ENCODE measurements around the gene IRGQ. TPM values are rescaled to one million over a fixed set of nuclear protein-coding genes. Genes with fewer than 3 reads are reported as not detected.
A peak's percentile ranks its signal among the peaks of the same experiment; 100 is the strongest.
"Not testable (repeated sequence)": the region's sequence is repeated elsewhere in the genome, so short reads cannot be mapped to it uniquely, and the experiment has no call there.

IRGQ gene
- total RNA-seq, 5 donors from 2014 or later (not counting 1 experiment from before 2014, with no cell fraction given) = 17.5 to 30.2 (median 19.9) TPM

DNA sequence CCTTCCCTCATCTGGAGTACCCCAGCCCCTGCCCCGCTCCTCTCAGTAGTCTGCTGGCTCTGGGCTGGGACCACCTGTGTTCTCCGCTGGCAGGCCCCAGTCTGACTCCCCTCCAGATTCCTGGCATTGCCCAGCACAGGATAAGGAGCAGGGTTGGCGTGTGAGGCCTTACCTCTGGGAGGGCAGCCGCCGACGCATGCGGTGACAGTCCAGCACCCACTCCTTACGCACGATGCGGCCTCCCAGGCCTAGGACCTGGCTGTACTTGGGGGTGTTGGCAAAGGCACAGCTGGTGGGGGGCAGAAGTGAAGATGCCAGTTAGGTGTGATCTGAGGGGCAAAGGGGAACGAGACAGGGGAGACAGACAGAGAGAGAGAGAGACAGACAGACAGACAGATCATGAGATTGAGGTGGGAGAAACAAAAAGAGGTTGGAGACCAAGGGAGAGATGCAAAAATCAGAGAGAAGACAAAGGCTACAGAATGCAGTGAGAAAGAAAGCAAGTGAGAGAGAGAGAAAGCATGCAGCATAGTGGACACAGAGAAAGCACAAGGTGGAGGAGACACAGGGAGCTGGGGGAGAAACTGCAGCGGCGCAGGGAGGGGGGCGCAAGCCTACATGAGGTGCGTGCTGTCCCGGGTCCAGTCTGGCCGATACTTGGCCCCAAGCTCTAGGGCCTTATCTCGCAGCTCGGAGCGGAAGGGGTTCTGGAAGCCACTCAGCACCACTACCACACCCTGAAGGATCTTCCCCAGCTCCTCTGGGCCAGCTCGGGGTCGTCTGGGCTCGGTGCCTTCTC, 44.3 kb downstream of the IRGQ start:
- H3K9me3 Mint-ChIP-seq = no peaks in the 10 kb centered on the region
- H3K36me3 Mint-ChIP-seq = peaks cover 47% of the 10 kb centered on the region
- peaks cover 11 to 17% (median 12%) of the 10 kb centered on the region in 3 donors for H3K4me1 Mint-ChIP-seq
- Histone ChIP-seq H3K36me3 (ENCODE audit: control insufficient read depth in 2 of 2, extremely low read depth in 1 of 2, insufficient read depth in 1 of 2, low read length in 1 of 2) (peaks cover 20 to 69% of the 10 kb centered on the region in 2 donors), H3K4me3 (ENCODE audit: control insufficient read depth in 1 of 2, extremely low read depth in 1 of 2, low read length in 1 of 2) (no peak overlapping the region), H3K27ac (ENCODE audit: low read length) (no peak overlapping the region), H3K27me3 (replicated peaks in 1 of 2; ENCODE audit: control insufficient read depth in 2 of 2, extremely low read depth in 1 of 2, insufficient read depth in 2 of 2, low read length in 1 of 2) (no peaks in the 10 kb centered on the region), H3K9me3 (no peaks in the 10 kb centered on the region), H3K4me1 (ENCODE audit: control insufficient read depth in 1 of 2, extremely low read depth in 1 of 2, insufficient read depth in 2 of 2, low read length in 2 of 2) (peaks cover 0 to 10% of the 10 kb centered on the region in 2 experiments)
- ATAC-seq (replicated peaks in 1 of 4) (no peak), DNase-seq (no peak)
- WGBS (ENCODE audit: insufficient coverage) = 93% methylated on average over 15 of the region's 23 CpGs
- no peak overlapping the region for H3K4me3 Mint-ChIP-seq
- H3K27me3 Mint-ChIP-seq = no peaks in the 10 kb centered on the region
- POLR2A ChIA-PET = interaction anchor here in 1 of 2 donors (0.6 kb wide), 1 partner anchor 34 kb away, joined by 3 read pairs; no protein-coding TSS in a partner anchor
- peak overlapping the region; percentile 22 to 70 for H3K27ac Mint-ChIP-seq
- CTCF ChIA-PET = interaction anchor here in 1 of 2 donors (0.6 kb wide), 1 partner anchor 14 kb away, joined by 3 read pairs; no protein-coding TSS in a partner anchor

DNA sequence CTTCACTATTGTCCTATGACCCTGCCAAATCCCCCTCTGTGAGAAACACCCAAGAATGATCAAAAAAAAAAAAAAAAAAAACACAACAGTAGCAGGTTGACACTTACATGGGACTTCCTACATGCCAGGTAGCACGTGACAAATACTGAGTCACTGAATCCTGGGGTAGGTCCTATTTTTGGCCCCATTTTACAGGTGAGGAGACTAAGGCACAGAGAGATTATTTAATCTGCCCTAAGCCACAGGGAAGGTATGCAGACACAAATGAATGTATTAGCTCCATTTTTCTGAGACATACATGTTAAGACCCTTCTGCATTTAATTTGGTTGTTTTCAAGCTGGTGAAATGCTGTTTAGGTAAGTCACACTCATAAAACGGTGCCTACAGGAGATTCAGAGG, 47.2 kb downstream of the IRGQ start:
- Histone ChIP-seq H3K27ac (ENCODE audit: low read length) (no peak overlapping the region), H3K9me3 (no peaks in the 10 kb centered on the region), H3K4me1 (ENCODE audit: control insufficient read depth in 1 of 2, extremely low read depth in 1 of 2, insufficient read depth in 2 of 2, low read length in 2 of 2) (no peaks in the 10 kb centered on the region), H3K4me3 (ENCODE audit: control insufficient read depth in 1 of 2, extremely low read depth in 1 of 2, low read length in 1 of 2) (no peak overlapping the region), H3K36me3 (ENCODE audit: control insufficient read depth in 2 of 2, extremely low read depth in 1 of 2, insufficient read depth in 1 of 2, low read length in 1 of 2) (peaks cover 26 to 66% of the 10 kb centered on the region in 2 donors), H3K27me3 (replicated peaks in 1 of 2; ENCODE audit: control insufficient read depth in 2 of 2, extremely low read depth in 1 of 2, insufficient read depth in 2 of 2, low read length in 1 of 2) (no peaks in the 10 kb centered on the region)
- ATAC-seq (replicated peaks in 1 of 4) = no peak
- no peak for DNase-seq
- no peaks in the 10 kb centered on the region for H3K4me1 Mint-ChIP-seq
- ChIA-PET POLR2A (no interaction called here), CTCF (no interaction called here)
- WGBS (ENCODE audit: insufficient coverage) = 80% methylated on average over 1 of the region's 2 CpGs
- no peak overlapping the region for H3K4me3 Mint-ChIP-seq
- H3K36me3 Mint-ChIP-seq = peaks cover 43% of the 10 kb centered on the region
- H3K27ac Mint-ChIP-seq = no peak overlapping the region
- H3K27me3 Mint-ChIP-seq = no peaks in the 10 kb centered on the region
- no peaks in the 10 kb centered on the region for H3K9me3 Mint-ChIP-seq

- H3K27me3 ChIP-seq (replicated peaks in 1 of 2; ENCODE audit: control insufficient read depth in 2 of 2, extremely low read depth in 1 of 2, insufficient read depth in 2 of 2, low read length in 1 of 2); POLR2A ChIA-PET; H3K9me3 ChIP-seq; CTCF ChIA-PET; DNase-seq; H3K27me3 Mint-ChIP-seq; H3K4me1 ChIP-seq (ENCODE audit: control insufficient read depth in 1 of 2, extremely low read depth in 1 of 2, insufficient read depth in 2 of 2, low read length in 2 of 2); H3K27ac ChIP-seq (ENCODE audit: low read length); ATAC-seq (replicated peaks in 1 of 4); H3K9me3 Mint-ChIP-seq; H3K4me3 Mint-ChIP-seq; H3K27ac Mint-ChIP-seq; H3K4me1 Mint-ChIP-seq; H3K4me3 ChIP-seq (ENCODE audit: control insufficient read depth in 1 of 2, extremely low read depth in 1 of 2, low read length in 1 of 2): not testable (repeated sequence)
- peaks cover 27 to 66% of the 10 kb centered on the region in 2 donors for H3K36me3 ChIP-seq (ENCODE audit: control insufficient read depth in 2 of 2, extremely low read depth in 1 of 2, insufficient read depth in 1 of 2, low read length in 1 of 2)
- no CpG with 5 or more reads among the region's 24 CpGs for WGBS (ENCODE audit: insufficient coverage)
- H3K36me3 Mint-ChIP-seq = peaks cover 45% of the 10 kb centered on the region
These were observed 48.0 kb downstream of the IRGQ start for GRCh38 chr19:43547926-43548325.

DNA sequence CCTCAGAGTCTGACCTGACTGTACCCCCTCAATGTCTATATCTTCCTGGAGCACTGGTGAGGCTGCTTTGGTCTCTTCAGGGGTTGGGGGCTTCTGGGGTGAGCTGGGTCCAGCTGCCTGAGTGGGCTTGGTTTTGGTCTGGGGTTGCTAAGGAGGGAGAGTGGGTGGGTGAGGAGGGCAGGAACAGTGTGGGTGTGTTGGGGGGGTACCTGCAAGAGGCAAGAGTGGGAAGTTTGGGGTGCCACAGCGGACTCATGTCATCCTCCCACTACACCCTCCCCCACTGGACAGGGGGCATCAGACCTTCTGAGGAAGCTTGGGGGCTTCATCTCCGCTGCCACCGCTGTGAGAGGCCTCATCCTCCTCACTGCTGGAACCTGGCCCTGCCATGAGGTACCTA, 49.4 kb downstream of the IRGQ start:
- ChIA-PET POLR2A (no interaction called here), CTCF (interaction anchor here in 1 of 2 donors (0.5 kb wide), 1 partner anchor 11 kb away, joined by 3 read pairs; no protein-coding TSS in a partner anchor)
- H3K9me3 ChIP-seq = no peaks in the 10 kb centered on the region
- ATAC-seq (replicated peaks in 1 of 4) (no peak), DNase-seq (no peak)
- H3K36me3 Mint-ChIP-seq = peaks cover 47% of the 10 kb centered on the region
- H3K27ac ChIP-seq (ENCODE audit: low read length) = no peak overlapping the region
- no peaks in the 10 kb centered on the region for H3K27me3 Mint-ChIP-seq
- no peaks in the 10 kb centered on the region for H3K4me1 Mint-ChIP-seq
- peaks cover 29 to 66% of the 10 kb centered on the region in 2 donors for H3K36me3 ChIP-seq (ENCODE audit: control insufficient read depth in 2 of 2, extremely low read depth in 1 of 2, insufficient read depth in 1 of 2, low read length in 1 of 2)
- 100% methylated on average over 2 of the region's 3 CpGs for WGBS (ENCODE audit: insufficient coverage)
- H3K27ac Mint-ChIP-seq = no peak overlapping the region
- H3K4me1 ChIP-seq (ENCODE audit: control insufficient read depth in 1 of 2, extremely low read depth in 1 of 2, insufficient read depth in 2 of 2, low read length in 2 of 2) = no peaks in the 10 kb centered on the region
- H3K4me3 ChIP-seq (ENCODE audit: control insufficient read depth in 1 of 2, extremely low read depth in 1 of 2, low read length in 1 of 2) = no peak overlapping the region
- H3K9me3 Mint-ChIP-seq = no peaks in the 10 kb centered on the region
- no peak overlapping the region for H3K4me3 Mint-ChIP-seq
- no peaks in the 10 kb centered on the region for H3K27me3 ChIP-seq (replicated peaks in 1 of 2; ENCODE audit: control insufficient read depth in 2 of 2, extremely low read depth in 1 of 2, insufficient read depth in 2 of 2, low read length in 1 of 2)

DNA sequence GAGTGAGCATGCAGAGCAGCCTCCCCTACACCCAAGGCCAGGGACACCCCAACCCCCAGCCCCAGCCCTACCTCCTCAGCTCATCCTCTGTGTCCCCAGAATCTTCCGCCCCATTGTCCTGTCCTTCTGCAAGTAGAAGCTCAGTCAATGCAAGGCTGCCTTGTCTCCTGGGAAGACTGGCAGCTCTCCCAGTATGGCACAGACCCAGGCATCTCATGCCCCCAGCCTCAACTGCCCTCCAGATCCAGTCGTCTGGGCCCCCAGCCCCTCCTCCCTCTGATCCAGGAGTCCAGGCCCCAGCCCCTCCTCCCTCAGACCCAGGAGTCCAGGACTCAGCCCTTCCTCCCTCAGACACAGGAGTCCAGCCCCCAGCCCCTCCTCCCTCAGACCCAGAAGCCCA, 50.0 kb downstream of the IRGQ start:
- 97% methylated on average over 2 of the region's 2 CpGs for WGBS (ENCODE audit: insufficient coverage)
- H3K36me3 ChIP-seq (ENCODE audit: control insufficient read depth in 2 of 2, extremely low read depth in 1 of 2, insufficient read depth in 1 of 2, low read length in 1 of 2) = peaks cover 29 to 62% of the 10 kb centered on the region in 2 donors
- ATAC-seq (replicated peaks in 1 of 4) = no peak
- Mint-ChIP-seq H3K27me3 (no peaks in the 10 kb centered on the region), H3K27ac (peak overlapping the region in 1 of 2 donors; percentile 22), H3K9me3 (no peaks in the 10 kb centered on the region), H3K36me3 (peaks cover 44% of the 10 kb centered on the region), H3K4me3 (no peak overlapping the region), H3K4me1 (no peaks in the 10 kb centered on the region)
- H3K4me1 ChIP-seq (ENCODE audit: control insufficient read depth in 1 of 2, extremely low read depth in 1 of 2, insufficient read depth in 2 of 2, low read length in 2 of 2) = no peaks in the 10 kb centered on the region
- POLR2A ChIA-PET = no interaction called here
- H3K27me3 ChIP-seq (replicated peaks in 1 of 2; ENCODE audit: control insufficient read depth in 2 of 2, extremely low read depth in 1 of 2, insufficient read depth in 2 of 2, low read length in 1 of 2) = no peaks in the 10 kb centered on the region
- no peaks in the 10 kb centered on the region for H3K9me3 ChIP-seq
- CTCF ChIA-PET = interaction anchor here in 1 of 2 donors (0.5 kb wide), 1 partner anchor 11 kb away, joined by 3 read pairs; no protein-coding TSS in a partner anchor
- H3K27ac ChIP-seq (ENCODE audit: low read length) = no peak overlapping the region
- no peak for DNase-seq
- H3K4me3 ChIP-seq (ENCODE audit: control insufficient read depth in 1 of 2, extremely low read depth in 1 of 2, low read length in 1 of 2) = no peak overlapping the region

GRCh38 chr19:43545276-43545675, 50.7 kb downstream of the IRGQ start:
- H3K4me1 ChIP-seq (ENCODE audit: control insufficient read depth in 1 of 2, extremely low read depth in 1 of 2, insufficient read depth in 2 of 2, low read length in 2 of 2) = no peaks in the 10 kb centered on the region
- no peaks in the 10 kb centered on the region for H3K4me1 Mint-ChIP-seq
- H3K27ac ChIP-seq (ENCODE audit: low read length) = no peak overlapping the region
- no peaks in the 10 kb centered on the region for H3K9me3 Mint-ChIP-seq
- no peaks in the 10 kb centered on the region for H3K27me3 ChIP-seq (replicated peaks in 1 of 2; ENCODE audit: control insufficient read depth in 2 of 2, extremely low read depth in 1 of 2, insufficient read depth in 2 of 2, low read length in 1 of 2)
- POLR2A ChIA-PET = no interaction called here
- peaks cover 25 to 55% of the 10 kb centered on the region in 2 donors for H3K36me3 ChIP-seq (ENCODE audit: control insufficient read depth in 2 of 2, extremely low read depth in 1 of 2, insufficient read depth in 1 of 2, low read length in 1 of 2)
- 89% methylated on average over 5 of the region's 5 CpGs for WGBS (ENCODE audit: insufficient coverage)
- ATAC-seq (replicated peaks in 1 of 4) (no peak), DNase-seq (no peak)
- peaks cover 44% of the 10 kb centered on the region for H3K36me3 Mint-ChIP-seq
- H3K27me3 Mint-ChIP-seq = no peaks in the 10 kb centered on the region
- CTCF ChIA-PET = no interaction called here
- H3K27ac Mint-ChIP-seq = peak overlapping the region in 1 of 2 donors; percentile 31
- no peak overlapping the region for H3K4me3 Mint-ChIP-seq
- H3K9me3 ChIP-seq = no peaks in the 10 kb centered on the region
- no peak overlapping the region for H3K4me3 ChIP-seq (ENCODE audit: control insufficient read depth in 1 of 2, extremely low read depth in 1 of 2, low read length in 1 of 2)

Data from T-cell (primary cell).